Right ventricle myocardium inferior (tissue), 1 donor: ENCODE results near the gene P2RY11. TPM values are rescaled to one million over a fixed set of nuclear protein-coding genes. Genes with fewer than 3 reads are reported as not detected.
A peak's percentile ranks its signal among the peaks of the same experiment; 100 is the strongest.

Source experiments
- ATAC-seq: fragments of 200-7000 bp; cut with Tn5 transposase; one replicate; pipeline ENCODE4 v1.9.1; 2020; ENCODE audit warnings: mild to moderate bottlenecking, moderate library complexity
- DNase-seq: peaks from one replicate; pipeline ENCODE4 v3.0.0; 2021; ENCODE audit errors: missing footprints
- intact Hi-C: fragments of 100-400 bp; cut with DNase I; formaldehyde crosslinking; loops from one replicate; pipeline ENCODE4 v1.11.0; 2022
- total RNA-seq: library from RNA; stranded (reverse); fragmentation: NEBNext Ultra II Directional; extraction: Animal tissue kit (Norgen Biotek cat#: 25700); gene quantifications from one replicate; pipeline ENCODE4 v1.2.1, GENCODE V29; 2021
- donor health status: DM: no; HTN: yes; CAD: no; lungs with severe emphysema.

P2RY11 gene
- total RNA-seq, 1 donor from 2014 or later = 4.5 TPM

GRCh38 chr19:10132905-10133304, 21.4 kb downstream of the P2RY11 start:
- intact Hi-C loops = no loop called here
- no peak for ATAC-seq
- no peak for DNase-seq

GRCh38 chr19:10133596-10133995, 22.1 kb downstream of the P2RY11 start:
- intact Hi-C loops = no loop called here
- DNase-seq = no peak
- ATAC-seq = no peak

- DNase-seq (peak; percentile 30), ATAC-seq (no peak)
- intact Hi-C loops = no loop called here
These were observed 22.5 kb downstream of the P2RY11 start for GRCh38 chr19:10134040-10134439.

- intact Hi-C loops = no loop called here
- ATAC-seq (peak; percentile 8), DNase-seq (peak; percentile 46)
These were observed 24.2 kb downstream of the P2RY11 start for GRCh38 chr19:10135551-10136334.

GRCh38 chr19:10136936-10137335, 25.4 kb downstream of the P2RY11 start:
- DNase-seq (no peak), ATAC-seq (no peak)
- intact Hi-C loops = no loop called here

GRCh38 chr19:10137751-10138682, 26.5 kb downstream of the P2RY11 start:
- intact Hi-C loops = no loop called here
- ATAC-seq (no peak), DNase-seq (peak; percentile 70)

- intact Hi-C loops = no loop called here
- ATAC-seq = no peak
- peak; percentile 54 for DNase-seq
These were observed 27.6 kb downstream of the P2RY11 start for GRCh38 chr19:10138879-10139795.

GRCh38 chr19:10139952-10140351, 28.5 kb downstream of the P2RY11 start:
- ATAC-seq = no peak
- no peak for DNase-seq
- intact Hi-C loops = no loop called here

GRCh38 chr19:10141479-10141878, 30.0 kb downstream of the P2RY11 start:
- intact Hi-C loops = no loop called here
- no peak for ATAC-seq
- no peak for DNase-seq

- ATAC-seq (no peak), DNase-seq (no peak)
- intact Hi-C loops = no loop called here
These were observed 30.5 kb downstream of the P2RY11 start for GRCh38 chr19:10141973-10142372.

- DNase-seq (no peak), ATAC-seq (no peak)
- intact Hi-C loops = no loop called here
These were observed 31.3 kb downstream of the P2RY11 start for GRCh38 chr19:10142701-10143375.

- ATAC-seq (no peak), DNase-seq (no peak)
- intact Hi-C loops = no loop called here
These were observed 32.2 kb downstream of the P2RY11 start for GRCh38 chr19:10143681-10144080.

- intact Hi-C loops = no loop called here
- DNase-seq (no peak), ATAC-seq (no peak)
These were observed 32.9 kb downstream of the P2RY11 start for GRCh38 chr19:10144361-10144760.

GRCh38 chr19:10145031-10145430, 33.5 kb downstream of the P2RY11 start:
- intact Hi-C loops = no loop called here
- ATAC-seq = no peak

GRCh38 chr19:10146142-10146541, 34.6 kb downstream of the P2RY11 start:
- no peak for ATAC-seq
- intact Hi-C loops = no loop called here
- no peak for DNase-seq

More at GRCh38 chr19:10145031-10145430, 33.5 kb downstream of the P2RY11 start:
- DNase-seq = no peak

GRCh38 chr19:10149427-10149826, 37.9 kb downstream of the P2RY11 start:
- no peak for ATAC-seq
- DNase-seq = no peak

GRCh38 chr19:10151521-10151920, 40.0 kb downstream of the P2RY11 start:
- ATAC-seq = no peak
- intact Hi-C loops = no loop called here
- DNase-seq = no peak

More at GRCh38 chr19:10149427-10149826, 37.9 kb downstream of the P2RY11 start:
- intact Hi-C loops = no loop called here

- DNase-seq (no peak), ATAC-seq (no peak)
- intact Hi-C loops = no loop called here
These were observed 40.6 kb downstream of the P2RY11 start for GRCh38 chr19:10152100-10152499.
